Kidney epithelial cell (primary cell): ENCODE data around the gene SAP30L. TPM values are rescaled to one million over a fixed set of nuclear protein-coding genes. Genes with fewer than 3 reads are reported as not detected.

Source experiments
- DNase-seq: peaks from one replicate; pipeline ENCODE4 v3.0.0-alpha.2; 2010; ENCODE audit warnings: low read depth
- H3K27me3 ChIP-seq: 2 replicates; pipeline ENCODE4 v1.6.0; 2011; ENCODE audit warnings: low read length; ENCODE audit not compliant: control insufficient read depth, insufficient read depth
- H3K36me3 ChIP-seq: 2 replicates; pipeline ENCODE4 v1.5.1; 2011; ENCODE audit warnings: low read length; ENCODE audit not compliant: control insufficient read depth, insufficient read depth
- H3K4me3 ChIP-seq: 2 replicates; pipeline ENCODE4 v1.5.1; 2011; ENCODE audit warnings: low read depth, mild to moderate bottlenecking, control low read depth, low read length
- CTCF ChIP-seq: IDR thresholded peaks from 2 replicates; pipeline ENCODE4 v1.5.1; 2011; ENCODE audit warnings: mild to moderate bottlenecking, moderate library complexity, low read length, control low read depth, inconsistent platforms; ENCODE audit not compliant: insufficient read depth, poor library complexity, severe bottlenecking
- total RNA-seq: library from RNA; depleted of rRNA; stranded (reverse); fragments of >200 nt; gene quantifications from 2 replicates; pipeline ENCODE4 v1.2.3, GENCODE V29; 2015

Gene SAP30L
- total RNA-seq, 1 donor from 2014 or later, result 30.8 TPM

DNA sequence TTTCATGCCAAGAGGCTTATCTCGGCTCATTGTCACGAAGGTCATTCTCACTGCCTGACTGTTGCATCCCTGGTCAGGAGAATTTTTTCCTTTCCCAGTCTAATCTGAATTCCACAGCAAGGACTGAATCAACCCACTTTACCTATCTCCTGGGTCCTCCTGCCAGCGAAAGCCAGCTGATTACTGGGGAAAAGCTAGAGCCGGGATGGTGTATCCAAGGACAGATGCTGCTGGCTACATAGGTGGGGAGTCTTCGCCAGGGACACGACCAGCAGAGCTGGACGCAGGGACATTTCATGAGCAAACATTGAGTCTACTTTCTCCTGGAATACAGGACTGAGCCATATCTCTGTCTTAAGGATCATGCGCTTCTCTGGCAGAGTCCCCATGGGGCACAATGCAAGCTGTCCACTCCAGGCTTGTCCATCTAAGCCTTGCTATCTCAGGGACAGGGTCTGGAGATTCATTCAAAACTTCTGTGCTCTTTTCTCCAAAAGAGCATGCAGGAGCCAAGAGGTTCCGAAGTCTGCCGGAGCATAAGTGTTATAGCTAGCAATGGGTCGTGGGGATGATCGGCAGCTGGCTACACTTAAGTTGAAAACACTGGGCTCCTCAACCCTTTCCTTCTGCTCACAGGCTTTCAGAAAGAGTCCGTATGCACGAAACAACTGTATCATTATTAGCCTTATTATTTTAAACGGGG is 38.7 kb downstream of the SAP30L start:
- no peak overlapping the region for H3K4me3 ChIP-seq
- DNase-seq, result no peak
- H3K36me3 ChIP-seq, result no peaks in the 10 kb centered on the region
- no peak for TF ChIP-seq CTCF
- H3K27me3 ChIP-seq, result peaks cover 76% of the 10 kb centered on the region

GRCh38 chr5:154485096-154485491 is 39.3 kb downstream of the SAP30L start:
- no peak for DNase-seq
- Histone ChIP-seq H3K27me3 (peaks cover 73% of the 10 kb centered on the region), H3K4me3 (no peak overlapping the region), H3K36me3 (no peaks in the 10 kb centered on the region)
- TF ChIP-seq CTCF, result no peak

- DNase-seq, result no peak
- no peaks in the 10 kb centered on the region for H3K36me3 ChIP-seq
- no peak for TF ChIP-seq CTCF
- no peak overlapping the region for H3K4me3 ChIP-seq
- H3K27me3 ChIP-seq, result peaks cover 65% of the 10 kb centered on the region
Observed at GRCh38 chr5:154485850-154486426, 40.1 kb downstream of the SAP30L start.

DNA sequence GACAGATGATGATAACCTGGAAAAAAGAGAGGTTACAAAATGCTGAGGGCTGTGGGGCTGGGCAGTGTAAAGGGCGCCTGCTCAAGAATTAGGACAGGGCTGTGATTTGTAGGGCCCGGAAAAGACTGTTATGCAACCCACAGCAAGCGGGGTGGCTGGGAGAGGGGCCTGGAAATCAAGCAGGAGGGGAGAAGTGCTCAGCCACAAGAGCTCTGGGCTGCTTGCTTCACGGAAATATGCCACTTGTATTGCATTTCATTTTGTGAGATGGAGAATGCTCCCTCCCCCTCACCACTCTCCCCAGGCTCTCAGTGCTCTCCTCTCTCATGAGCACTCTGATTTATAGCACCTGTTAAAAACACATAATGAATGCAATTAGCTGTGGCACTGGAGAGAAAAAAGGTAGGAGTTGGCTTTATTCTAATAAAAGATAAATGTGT is 40.6 kb downstream of the SAP30L start:
- no peak for DNase-seq
- H3K4me3 ChIP-seq, result no peak overlapping the region
- TF ChIP-seq CTCF, result no peak
- H3K36me3 ChIP-seq, result no peaks in the 10 kb centered on the region
- peaks cover 60% of the 10 kb centered on the region for H3K27me3 ChIP-seq

DNA sequence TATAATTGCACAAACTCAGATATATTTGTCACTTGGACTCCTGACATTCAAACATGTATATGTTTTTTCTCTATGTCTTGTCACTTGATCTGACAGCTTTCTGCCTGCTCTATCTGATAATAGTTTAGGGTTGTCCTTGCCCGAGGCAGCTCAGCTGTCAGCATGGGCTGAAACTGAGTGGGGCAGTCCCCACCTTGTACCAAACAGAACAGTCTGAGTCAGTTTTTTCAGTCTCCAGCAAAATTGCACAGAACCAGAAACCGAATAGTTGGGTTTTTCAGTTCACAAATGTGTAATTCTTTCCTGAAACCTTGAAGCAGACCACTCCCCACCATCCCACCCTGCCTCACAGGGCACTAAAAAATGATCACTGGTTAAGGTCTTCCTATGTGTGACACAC is 41.7 kb downstream of the SAP30L start:
- TF ChIP-seq CTCF, result no peak
- H3K36me3 ChIP-seq, result no peaks in the 10 kb centered on the region
- no peak for DNase-seq
- H3K27me3 ChIP-seq, result peaks cover 54% of the 10 kb centered on the region
- H3K4me3 ChIP-seq, result no peak overlapping the region

GRCh38 chr5:154491941-154492340 is 46.1 kb downstream of the SAP30L start:
- peaks cover 23% of the 10 kb centered on the region for H3K27me3 ChIP-seq
- H3K36me3 ChIP-seq, result no peaks in the 10 kb centered on the region
- H3K4me3 ChIP-seq, result no peak overlapping the region
- TF ChIP-seq CTCF, result no peak
- no peak for DNase-seq
